WTC11 (cell line): ENCODE results near the gene PLCB3.

Source experiments
- ZSCAN18 ChIP-seq: fragments of 250-450 bp; sonication (Bioruptor Pico); IDR thresholded peaks from 2 replicates; pipeline ENCODE4 v2.1.2; 2022; ENCODE audit warnings: mild to moderate bottlenecking, moderate library complexity
- TF ChIP-seq, protein P1 (sequence below): fragments of 200-600 bp; IDR thresholded peaks from 2 replicates; pipeline ENCODE4 v1.8.0; 2022; ENCODE audit warnings: antibody characterized with exemption

- TF ChIP-seq, protein P1, sequence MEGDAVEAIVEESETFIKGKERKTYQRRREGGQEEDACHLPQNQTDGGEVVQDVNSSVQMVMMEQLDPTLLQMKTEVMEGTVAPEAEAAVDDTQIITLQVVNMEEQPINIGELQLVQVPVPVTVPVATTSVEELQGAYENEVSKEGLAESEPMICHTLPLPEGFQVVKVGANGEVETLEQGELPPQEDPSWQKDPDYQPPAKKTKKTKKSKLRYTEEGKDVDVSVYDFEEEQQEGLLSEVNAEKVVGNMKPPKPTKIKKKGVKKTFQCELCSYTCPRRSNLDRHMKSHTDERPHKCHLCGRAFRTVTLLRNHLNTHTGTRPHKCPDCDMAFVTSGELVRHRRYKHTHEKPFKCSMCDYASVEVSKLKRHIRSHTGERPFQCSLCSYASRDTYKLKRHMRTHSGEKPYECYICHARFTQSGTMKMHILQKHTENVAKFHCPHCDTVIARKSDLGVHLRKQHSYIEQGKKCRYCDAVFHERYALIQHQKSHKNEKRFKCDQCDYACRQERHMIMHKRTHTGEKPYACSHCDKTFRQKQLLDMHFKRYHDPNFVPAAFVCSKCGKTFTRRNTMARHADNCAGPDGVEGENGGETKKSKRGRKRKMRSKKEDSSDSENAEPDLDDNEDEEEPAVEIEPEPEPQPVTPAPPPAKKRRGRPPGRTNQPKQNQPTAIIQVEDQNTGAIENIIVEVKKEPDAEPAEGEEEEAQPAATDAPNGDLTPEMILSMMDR: no peak
- no peak for TF ChIP-seq ZSCAN18 (CRISPR knock-in tag)
Observed at GRCh38 chr11:64296830-64297698, 45.7 kb downstream of the PLCB3 start.
